OCI-LY1 (cell line): ENCODE measurements around the gene LHFPL2.

Experiments used
- EZH2 ChIP-seq: fragments of 200-600 bp; sonication (generic), shearing (Covaris generic); IDR thresholded peaks from 2 replicates; pipeline ENCODE4 v1.8.0; 2017; ENCODE audit warnings: borderline replicate concordance, mixed run types, mild to moderate bottlenecking, antibody characterized with exemption, low read length, moderate library complexity, mixed read lengths
- TF ChIP-seq, protein P1 (sequence below): fragments of 200-600 bp; sonication (generic), shearing (Covaris generic); IDR thresholded peaks from 2 replicates; pipeline ENCODE4 v1.5.1; 2017; ENCODE audit warnings: mild to moderate bottlenecking, antibody characterized with exemption, low read length, moderate library complexity, mixed read lengths

DNA sequence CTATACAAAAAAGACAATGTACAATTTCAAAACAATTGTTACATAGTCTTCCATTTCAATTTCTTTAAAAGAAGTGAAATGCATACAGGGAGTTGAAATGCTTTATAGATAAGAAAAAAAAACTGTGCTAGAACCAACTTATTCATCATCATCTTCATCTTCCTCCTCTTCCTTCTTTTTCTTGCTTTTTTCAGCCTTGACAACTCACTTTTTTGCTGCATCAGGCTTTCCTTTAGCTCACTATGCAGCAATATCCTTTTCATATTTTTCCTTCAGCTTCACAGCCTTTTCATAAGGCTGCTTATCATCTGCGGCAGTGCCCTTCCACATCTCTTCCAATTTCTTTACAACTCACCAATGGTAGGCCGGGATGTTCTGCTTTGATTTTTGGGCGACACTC is 4.4 kb downstream of the LHFPL2 start:
- TF ChIP-seq, protein P1, sequence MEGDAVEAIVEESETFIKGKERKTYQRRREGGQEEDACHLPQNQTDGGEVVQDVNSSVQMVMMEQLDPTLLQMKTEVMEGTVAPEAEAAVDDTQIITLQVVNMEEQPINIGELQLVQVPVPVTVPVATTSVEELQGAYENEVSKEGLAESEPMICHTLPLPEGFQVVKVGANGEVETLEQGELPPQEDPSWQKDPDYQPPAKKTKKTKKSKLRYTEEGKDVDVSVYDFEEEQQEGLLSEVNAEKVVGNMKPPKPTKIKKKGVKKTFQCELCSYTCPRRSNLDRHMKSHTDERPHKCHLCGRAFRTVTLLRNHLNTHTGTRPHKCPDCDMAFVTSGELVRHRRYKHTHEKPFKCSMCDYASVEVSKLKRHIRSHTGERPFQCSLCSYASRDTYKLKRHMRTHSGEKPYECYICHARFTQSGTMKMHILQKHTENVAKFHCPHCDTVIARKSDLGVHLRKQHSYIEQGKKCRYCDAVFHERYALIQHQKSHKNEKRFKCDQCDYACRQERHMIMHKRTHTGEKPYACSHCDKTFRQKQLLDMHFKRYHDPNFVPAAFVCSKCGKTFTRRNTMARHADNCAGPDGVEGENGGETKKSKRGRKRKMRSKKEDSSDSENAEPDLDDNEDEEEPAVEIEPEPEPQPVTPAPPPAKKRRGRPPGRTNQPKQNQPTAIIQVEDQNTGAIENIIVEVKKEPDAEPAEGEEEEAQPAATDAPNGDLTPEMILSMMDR: no peak
- no peak for TF ChIP-seq EZH2
